Measurements from ENCODE around the gene CARD11. TPM values are rescaled to one million over a fixed set of nuclear protein-coding genes. Genes with fewer than 3 reads are reported as not detected.

CARD11 gene
- polyA plus RNA-seq, 1 donor from 2014 or later, result not detected

DNA sequence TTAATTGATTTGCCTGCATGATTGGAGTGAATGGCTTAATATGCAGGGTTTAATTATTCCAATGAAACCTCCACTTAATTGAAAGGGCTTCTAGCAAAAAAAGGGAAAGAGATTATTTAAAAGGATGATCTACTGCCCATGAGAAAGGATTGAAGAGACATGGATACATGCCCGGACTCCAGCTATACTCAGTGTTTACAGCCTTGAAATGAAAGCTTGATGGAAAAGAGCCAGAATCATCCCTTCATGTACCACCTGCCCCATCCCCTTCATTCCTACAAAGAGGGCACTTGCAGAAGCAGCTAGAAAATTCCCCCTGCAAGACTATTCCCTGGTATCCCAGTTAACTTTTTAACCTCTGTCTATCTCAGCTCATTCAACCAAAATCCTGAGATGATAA, 78.4 kb downstream of the CARD11 start:
- no peaks in the 10 kb centered on the region for H4K20me1 ChIP-seq (ENCODE audit: insufficient read depth)
- H3F3A ChIP-seq (ENCODE audit: insufficient read depth, low read length, poor library complexity, severe bottlenecking), result no peaks in the 10 kb centered on the region
- no peak overlapping the region for H3K4me3 ChIP-seq (ENCODE audit: low read length)
- H2AFZ ChIP-seq (ENCODE audit: low read depth, low read length), result no peak overlapping the region
- no peak overlapping the region for H3K4me2 ChIP-seq (ENCODE audit: low read length)
- no peaks in the 10 kb centered on the region for H3K9me3 ChIP-seq (ENCODE audit: low read length)
- no peaks in the 10 kb centered on the region for H3K9me2 ChIP-seq (ENCODE audit: insufficient read depth, low read length)
- no peaks in the 10 kb centered on the region for H3K79me2 ChIP-seq (replicated peaks; ENCODE audit: insufficient read depth, low read length)
- no peaks in the 10 kb centered on the region for H3K36me3 ChIP-seq (ENCODE audit: insufficient read depth, low read length)
- no peak overlapping the region for H3K9ac ChIP-seq (ENCODE audit: low read length)
- no peak overlapping the region for H3K27ac ChIP-seq (ENCODE audit: low read length)
- no peak for TF ChIP-seq SMC3 (conservative IDR thresholded peaks at IDR 0.05; ENCODE audit: poor library complexity)
- TF ChIP-seq, protein P1, sequence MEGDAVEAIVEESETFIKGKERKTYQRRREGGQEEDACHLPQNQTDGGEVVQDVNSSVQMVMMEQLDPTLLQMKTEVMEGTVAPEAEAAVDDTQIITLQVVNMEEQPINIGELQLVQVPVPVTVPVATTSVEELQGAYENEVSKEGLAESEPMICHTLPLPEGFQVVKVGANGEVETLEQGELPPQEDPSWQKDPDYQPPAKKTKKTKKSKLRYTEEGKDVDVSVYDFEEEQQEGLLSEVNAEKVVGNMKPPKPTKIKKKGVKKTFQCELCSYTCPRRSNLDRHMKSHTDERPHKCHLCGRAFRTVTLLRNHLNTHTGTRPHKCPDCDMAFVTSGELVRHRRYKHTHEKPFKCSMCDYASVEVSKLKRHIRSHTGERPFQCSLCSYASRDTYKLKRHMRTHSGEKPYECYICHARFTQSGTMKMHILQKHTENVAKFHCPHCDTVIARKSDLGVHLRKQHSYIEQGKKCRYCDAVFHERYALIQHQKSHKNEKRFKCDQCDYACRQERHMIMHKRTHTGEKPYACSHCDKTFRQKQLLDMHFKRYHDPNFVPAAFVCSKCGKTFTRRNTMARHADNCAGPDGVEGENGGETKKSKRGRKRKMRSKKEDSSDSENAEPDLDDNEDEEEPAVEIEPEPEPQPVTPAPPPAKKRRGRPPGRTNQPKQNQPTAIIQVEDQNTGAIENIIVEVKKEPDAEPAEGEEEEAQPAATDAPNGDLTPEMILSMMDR (IDR thresholded peaks at IDR 0.05; ENCODE audit: poor library complexity, severe bottlenecking), result no peak
- TF ChIP-seq MXI1 (conservative IDR thresholded peaks at IDR 0.05; ENCODE audit: poor library complexity, severe bottlenecking), result no peak
- no peaks in the 10 kb centered on the region for H3K27me3 ChIP-seq (ENCODE audit: insufficient read depth, low read depth, low read length)

DNA sequence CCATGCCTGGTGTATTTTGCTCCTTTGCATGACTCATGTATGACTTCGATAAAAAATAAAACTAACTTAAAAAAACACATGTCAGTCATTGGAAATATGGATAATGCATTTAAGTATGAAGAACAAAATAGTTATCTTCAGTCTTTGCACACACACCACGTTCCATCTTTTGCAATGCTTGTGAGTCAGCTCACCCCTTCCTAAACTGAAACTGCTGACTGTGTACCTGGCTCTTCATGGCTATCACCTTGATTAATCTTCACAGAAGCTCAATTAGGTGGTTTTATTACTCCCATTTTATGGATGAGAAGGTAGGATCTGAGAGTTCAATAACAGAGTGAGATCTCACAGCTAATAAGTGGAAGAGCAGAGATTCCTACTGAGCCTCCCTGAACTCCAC, 79.5 kb downstream of the CARD11 start:
- H3F3A ChIP-seq (ENCODE audit: insufficient read depth, low read length, poor library complexity, severe bottlenecking), result no peaks in the 10 kb centered on the region
- no peak overlapping the region for H3K27ac ChIP-seq (ENCODE audit: low read length)
- no peaks in the 10 kb centered on the region for H3K9me2 ChIP-seq (ENCODE audit: insufficient read depth, low read length)
- H3K27me3 ChIP-seq (ENCODE audit: insufficient read depth, low read depth, low read length), result no peaks in the 10 kb centered on the region
- H2AFZ ChIP-seq (ENCODE audit: low read depth, low read length), result no peak overlapping the region
- H3K4me2 ChIP-seq (ENCODE audit: low read length), result no peak overlapping the region
- H4K20me1 ChIP-seq (ENCODE audit: insufficient read depth), result no peaks in the 10 kb centered on the region
- no peaks in the 10 kb centered on the region for H3K9me3 ChIP-seq (ENCODE audit: low read length)
- H3K4me3 ChIP-seq (ENCODE audit: low read length), result no peak overlapping the region
- no peak overlapping the region for H3K9ac ChIP-seq (ENCODE audit: low read length)
- H3K79me2 ChIP-seq (replicated peaks; ENCODE audit: insufficient read depth, low read length), result no peaks in the 10 kb centered on the region
- no peaks in the 10 kb centered on the region for H3K36me3 ChIP-seq (ENCODE audit: insufficient read depth, low read length)
- TF ChIP-seq RAD21 (conservative IDR thresholded peaks at IDR 0.05) (no peak), MXI1 (conservative IDR thresholded peaks at IDR 0.05; ENCODE audit: poor library complexity, severe bottlenecking) (no peak), SMC3 (conservative IDR thresholded peaks at IDR 0.05; ENCODE audit: poor library complexity) (no peak), TAF1 (IDR thresholded peaks at IDR 0.05; ENCODE audit: low read depth) (no peak), POLR2AphosphoS5 (IDR thresholded peaks at IDR 0.05) (no peak)
- TF ChIP-seq, protein P2, sequence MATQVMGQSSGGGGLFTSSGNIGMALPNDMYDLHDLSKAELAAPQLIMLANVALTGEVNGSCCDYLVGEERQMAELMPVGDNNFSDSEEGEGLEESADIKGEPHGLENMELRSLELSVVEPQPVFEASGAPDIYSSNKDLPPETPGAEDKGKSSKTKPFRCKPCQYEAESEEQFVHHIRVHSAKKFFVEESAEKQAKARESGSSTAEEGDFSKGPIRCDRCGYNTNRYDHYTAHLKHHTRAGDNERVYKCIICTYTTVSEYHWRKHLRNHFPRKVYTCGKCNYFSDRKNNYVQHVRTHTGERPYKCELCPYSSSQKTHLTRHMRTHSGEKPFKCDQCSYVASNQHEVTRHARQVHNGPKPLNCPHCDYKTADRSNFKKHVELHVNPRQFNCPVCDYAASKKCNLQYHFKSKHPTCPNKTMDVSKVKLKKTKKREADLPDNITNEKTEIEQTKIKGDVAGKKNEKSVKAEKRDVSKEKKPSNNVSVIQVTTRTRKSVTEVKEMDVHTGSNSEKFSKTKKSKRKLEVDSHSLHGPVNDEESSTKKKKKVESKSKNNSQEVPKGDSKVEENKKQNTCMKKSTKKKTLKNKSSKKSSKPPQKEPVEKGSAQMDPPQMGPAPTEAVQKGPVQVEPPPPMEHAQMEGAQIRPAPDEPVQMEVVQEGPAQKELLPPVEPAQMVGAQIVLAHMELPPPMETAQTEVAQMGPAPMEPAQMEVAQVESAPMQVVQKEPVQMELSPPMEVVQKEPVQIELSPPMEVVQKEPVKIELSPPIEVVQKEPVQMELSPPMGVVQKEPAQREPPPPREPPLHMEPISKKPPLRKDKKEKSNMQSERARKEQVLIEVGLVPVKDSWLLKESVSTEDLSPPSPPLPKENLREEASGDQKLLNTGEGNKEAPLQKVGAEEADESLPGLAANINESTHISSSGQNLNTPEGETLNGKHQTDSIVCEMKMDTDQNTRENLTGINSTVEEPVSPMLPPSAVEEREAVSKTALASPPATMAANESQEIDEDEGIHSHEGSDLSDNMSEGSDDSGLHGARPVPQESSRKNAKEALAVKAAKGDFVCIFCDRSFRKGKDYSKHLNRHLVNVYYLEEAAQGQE (IDR thresholded peaks at IDR 0.05; ENCODE audit: borderline replicate concordance), result no peak

DNA sequence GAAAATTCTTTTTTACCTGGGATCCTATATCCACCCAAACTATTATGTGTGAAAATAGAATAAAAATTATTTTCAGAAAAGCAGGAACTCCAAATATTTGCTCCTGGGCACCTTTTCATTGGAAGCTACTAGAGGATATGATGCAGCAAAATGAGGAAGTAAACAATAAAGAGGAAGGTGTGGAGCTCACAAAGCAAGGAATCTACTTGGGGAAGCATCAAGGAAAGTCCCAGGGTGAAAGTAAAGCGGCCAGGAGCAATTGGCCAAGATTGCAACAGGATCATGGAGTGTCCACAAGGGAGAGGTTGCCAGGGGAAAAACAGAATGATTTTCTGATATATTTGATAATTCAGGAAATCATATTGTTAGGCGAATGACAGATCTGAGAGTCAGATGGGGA, 80.8 kb downstream of the CARD11 start:
- Histone ChIP-seq H3K79me2 (replicated peaks; ENCODE audit: insufficient read depth, low read length) (no peaks in the 10 kb centered on the region), H3F3A (ENCODE audit: insufficient read depth, low read length, poor library complexity, severe bottlenecking) (no peaks in the 10 kb centered on the region), H3K9ac (ENCODE audit: low read length) (no peak overlapping the region), H3K27ac (ENCODE audit: low read length) (no peak overlapping the region), H3K4me2 (ENCODE audit: low read length) (no peak overlapping the region), H3K4me3 (ENCODE audit: low read length) (no peak overlapping the region), H3K36me3 (ENCODE audit: insufficient read depth, low read length) (no peaks in the 10 kb centered on the region), H4K20me1 (ENCODE audit: insufficient read depth) (no peaks in the 10 kb centered on the region), H3K9me2 (ENCODE audit: insufficient read depth, low read length) (no peaks in the 10 kb centered on the region), H2AFZ (ENCODE audit: low read depth, low read length) (no peak overlapping the region), H3K27me3 (ENCODE audit: insufficient read depth, low read depth, low read length) (no peaks in the 10 kb centered on the region), H3K9me3 (ENCODE audit: low read length) (no peaks in the 10 kb centered on the region)
- TF ChIP-seq, protein P2 (IDR thresholded peaks at IDR 0.05; ENCODE audit: borderline replicate concordance), result no peak
- TF ChIP-seq POLR2AphosphoS5 (IDR thresholded peaks at IDR 0.05) (no peak), TAF1 (IDR thresholded peaks at IDR 0.05; ENCODE audit: low read depth) (no peak), EP300 (conservative IDR thresholded peaks at IDR 0.05; ENCODE audit: poor library complexity, severe bottlenecking) (no peak), MXI1 (conservative IDR thresholded peaks at IDR 0.05; ENCODE audit: poor library complexity, severe bottlenecking) (no peak), RAD21 (conservative IDR thresholded peaks at IDR 0.05) (no peak), SMC3 (conservative IDR thresholded peaks at IDR 0.05; ENCODE audit: poor library complexity) (no peak), EZH2 (IDR thresholded peaks at IDR 0.05; ENCODE audit: borderline replicate concordance, insufficient read depth, low read length, poor library complexity, severe bottlenecking) (no peak)
- TF ChIP-seq, protein P1 (IDR thresholded peaks at IDR 0.05; ENCODE audit: poor library complexity, severe bottlenecking), result no peak
